GM10266 (cell line): ENCODE results near the gene PRSS33.

Source experiments
- DNase-seq: peaks from one replicate; pipeline ENCODE4 v3.0.0; 2012; ENCODE audit errors: extremely low spot score
- CTCF ChIP-seq: IDR thresholded peaks from 2 replicates; pipeline ENCODE4 v1.5.1; 2012; ENCODE audit warnings: mild to moderate bottlenecking, low read depth; ENCODE audit not compliant: control insufficient read depth, insufficient read depth; ENCODE audit errors: missing control alignments

PRSS33 gene

GRCh38 chr16:2767891-2768290, 19.5 kb downstream of the PRSS33 start:
- TF ChIP-seq CTCF = no peak
- DNase-seq = no peak

- DNase-seq = no peak
These were observed 20.1 kb downstream of the PRSS33 start for GRCh38 chr16:2767140-2767731.

GRCh38 chr16:2766430-2767139, 20.8 kb downstream of the PRSS33 start:
- DNase-seq = no peak
- no peak for TF ChIP-seq CTCF

More at GRCh38 chr16:2767140-2767731, 20.1 kb downstream of the PRSS33 start:
- TF ChIP-seq CTCF = no peak

GRCh38 chr16:2765462-2766404, 21.6 kb downstream of the PRSS33 start:
- TF ChIP-seq CTCF = no peak
- DNase-seq = no peak

- no peak for TF ChIP-seq CTCF
- DNase-seq = no peak
These were observed 22.6 kb downstream of the PRSS33 start for GRCh38 chr16:2764718-2765117.

- DNase-seq = no peak
- no peak for TF ChIP-seq CTCF
These were observed 24.2 kb downstream of the PRSS33 start for GRCh38 chr16:2763173-2763572.
